GM18909 (cell line): ENCODE measurements around the gene HDAC9.

Source experiments
- ATAC-seq: cut with Tn5 transposase; IDR thresholded peaks from one replicate; pipeline ENCODE4 v1.9.1; 2021; ENCODE audit warnings: mild to moderate bottlenecking; ENCODE audit not compliant: unreplicated experiment, poor library complexity

HDAC9 gene

GRCh38 chr7:18550574-18550973 is 55.0 kb downstream of the HDAC9 start:
- ATAC-seq, result no peak

- ATAC-seq, result no peak
These were observed 56.9 kb downstream of the HDAC9 start for GRCh38 chr7:18552316-18552916.

DNA sequence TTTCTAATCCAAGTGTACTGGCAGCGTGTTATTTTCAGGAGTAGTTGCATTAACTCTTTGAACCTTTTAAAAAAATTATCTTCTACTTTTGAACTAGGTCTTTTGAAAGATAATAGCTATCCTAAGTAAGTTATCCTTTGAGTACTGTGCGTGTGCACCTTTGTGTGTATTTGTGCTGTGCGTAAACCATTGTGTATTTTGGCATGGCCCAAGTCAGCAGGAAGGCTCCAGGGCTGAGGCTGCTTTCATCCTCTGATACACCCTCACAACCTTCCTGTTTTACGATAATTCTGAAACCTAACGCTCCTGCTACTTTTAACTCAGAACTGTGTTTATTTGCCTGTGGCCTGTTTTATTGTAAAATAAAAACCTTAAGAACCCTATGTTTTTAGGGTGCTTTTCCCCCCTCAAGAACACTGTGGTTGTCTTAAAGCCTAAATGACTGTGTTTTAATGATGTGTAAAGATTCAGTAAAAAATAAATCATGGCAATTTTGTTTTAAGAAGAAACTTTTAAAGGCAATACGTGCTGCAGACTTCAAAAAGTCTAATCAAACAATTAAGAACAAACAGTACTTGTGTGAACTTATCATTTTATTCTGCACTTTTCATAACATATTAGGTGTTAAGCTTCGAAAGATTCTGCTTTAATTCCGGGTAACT is 57.5 kb downstream of the HDAC9 start:
- no peak for ATAC-seq

DNA sequence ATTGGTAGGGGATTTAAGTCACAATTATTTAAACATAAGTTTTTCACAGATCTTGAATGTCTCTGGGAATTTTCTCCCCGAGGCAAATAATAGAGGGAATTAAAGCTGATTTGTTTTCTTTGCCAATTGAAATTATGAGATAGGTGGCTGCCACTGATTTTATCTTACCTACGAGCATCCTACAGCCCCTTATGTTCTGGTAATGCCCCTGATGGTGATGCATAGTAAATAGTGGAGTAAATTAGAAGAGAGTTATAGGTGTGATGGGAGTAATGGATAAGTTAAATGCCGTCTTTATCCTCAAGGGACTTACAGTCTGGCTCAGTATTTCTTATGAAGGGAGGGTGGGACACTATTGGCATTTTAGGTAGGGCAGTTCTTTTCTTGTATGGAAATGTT is 58.1 kb downstream of the HDAC9 start:
- no peak for ATAC-seq

DNA sequence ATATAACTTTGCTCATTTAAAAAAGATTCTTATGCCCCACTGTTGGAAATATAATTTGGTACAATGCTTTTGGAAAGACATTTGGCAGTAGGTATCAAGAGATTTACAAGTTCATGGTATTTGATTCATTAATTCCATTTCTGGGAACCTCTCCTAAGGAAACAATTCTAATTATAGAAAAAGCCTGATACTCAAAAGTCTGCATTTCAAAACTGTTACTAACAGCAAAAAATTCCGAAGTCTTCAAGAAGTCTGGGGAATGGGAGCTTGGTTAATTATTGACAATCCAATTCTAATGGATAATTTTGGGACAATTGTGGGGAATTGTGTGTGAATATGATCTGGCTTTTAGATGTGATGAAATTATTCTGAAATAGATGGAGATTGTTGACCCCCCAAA is 59.6 kb downstream of the HDAC9 start:
- ATAC-seq, result no peak

- no peak for ATAC-seq
These were observed 60.4 kb downstream of the HDAC9 start for GRCh38 chr7:18555968-18556367.

DNA sequence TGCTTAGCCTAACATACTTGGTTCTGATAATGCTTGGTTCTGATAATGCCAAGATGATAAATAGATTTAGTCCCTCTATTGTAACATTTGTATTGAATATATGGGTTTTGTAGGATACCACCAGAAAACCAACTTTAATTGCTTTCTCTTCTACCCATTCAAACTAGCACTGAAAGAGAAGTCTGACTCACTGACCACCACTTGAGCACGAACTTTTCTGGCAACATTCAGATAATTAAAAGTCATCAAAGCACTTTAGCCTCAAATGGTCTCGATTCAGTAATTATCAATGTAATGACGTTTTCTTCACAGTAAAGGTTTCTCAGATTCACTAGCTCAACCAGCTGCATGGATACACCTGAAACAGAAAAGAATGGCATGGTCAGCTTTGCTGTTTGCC is 63.0 kb downstream of the HDAC9 start:
- no peak for ATAC-seq

DNA sequence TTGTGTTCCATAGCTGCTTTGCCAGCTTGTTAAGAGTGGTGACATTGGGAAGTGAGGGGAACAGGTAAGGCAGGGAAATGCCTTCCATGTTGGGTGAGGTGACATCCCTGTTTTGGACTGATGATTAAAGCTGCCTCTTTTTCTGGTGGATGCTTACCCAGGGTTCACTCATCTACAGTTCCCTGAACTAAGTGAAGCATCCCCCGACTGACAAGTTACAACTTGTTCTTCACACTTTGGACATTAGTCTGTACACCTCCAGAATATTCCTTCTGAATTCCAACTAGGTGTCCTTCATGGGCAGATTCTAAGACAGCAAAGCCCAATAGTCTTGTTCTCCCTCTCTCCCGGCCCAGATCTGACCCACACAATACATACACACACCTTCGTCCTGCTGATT is 63.4 kb downstream of the HDAC9 start:
- no peak for ATAC-seq

- ATAC-seq, result no peak
These were observed 64.2 kb downstream of the HDAC9 start for GRCh38 chr7:18559756-18560155.

DNA sequence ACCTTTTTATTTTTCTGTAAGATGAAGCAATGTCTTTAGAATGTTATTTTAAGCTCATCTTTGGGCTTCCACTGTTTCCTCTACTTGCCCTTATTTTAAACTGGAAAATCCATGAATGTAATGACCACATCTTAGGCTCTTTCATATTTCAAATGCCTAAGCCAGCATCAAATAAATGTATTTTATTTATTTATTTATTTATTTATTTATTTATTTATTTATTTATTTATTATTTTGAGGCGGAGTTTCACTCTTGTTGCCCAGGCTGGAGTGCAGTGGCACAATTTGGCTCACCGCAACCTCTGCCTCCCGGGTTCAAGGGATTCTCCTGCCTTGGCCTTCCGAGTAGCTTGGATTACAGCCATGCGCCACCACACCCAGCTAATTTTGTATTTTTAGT is 69.2 kb downstream of the HDAC9 start:
- ATAC-seq, result no peak

DNA sequence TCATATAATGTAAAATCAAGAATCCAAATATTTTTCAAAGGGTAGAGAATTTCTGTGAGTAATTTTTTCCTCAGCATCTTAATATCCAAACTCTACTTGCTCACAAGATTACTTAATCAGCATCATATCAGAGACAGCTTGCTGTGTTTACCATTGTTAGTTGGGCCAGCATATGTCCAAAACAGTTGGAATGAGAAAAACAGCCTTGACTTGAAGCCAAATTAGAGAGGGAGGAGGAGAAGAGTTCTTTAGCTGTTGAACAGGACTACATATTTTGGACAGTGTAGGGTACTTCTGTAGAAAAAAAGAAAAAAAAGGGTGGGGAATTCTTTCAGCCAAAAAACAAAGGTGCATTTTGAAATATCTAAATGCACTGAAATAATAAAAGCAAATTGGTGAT is 69.8 kb downstream of the HDAC9 start:
- no peak for ATAC-seq

- peak; percentile 3 for ATAC-seq
These were observed 70.7 kb downstream of the HDAC9 start for GRCh38 chr7:18566205-18566604.

GRCh38 chr7:18566829-18567228 is 71.3 kb downstream of the HDAC9 start:
- peak; percentile 99 for ATAC-seq

DNA sequence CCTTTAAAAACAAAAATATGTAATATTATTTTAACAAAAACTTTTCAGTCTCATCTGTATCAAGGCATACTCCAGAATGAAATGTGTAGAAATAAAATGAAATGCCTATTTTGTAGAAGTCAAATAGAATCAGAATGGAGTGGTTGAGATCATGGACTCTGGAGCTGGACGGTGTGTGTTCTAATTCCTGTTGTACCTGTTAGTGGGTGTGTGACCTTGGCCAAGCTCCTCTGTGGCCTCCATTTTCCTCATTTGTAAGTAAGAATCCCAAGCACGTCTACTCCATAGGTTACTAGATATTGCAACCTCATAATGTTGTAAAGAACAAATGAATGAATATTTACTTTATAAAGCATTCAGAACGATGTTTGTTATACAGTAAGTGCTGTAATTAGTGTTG is 74.9 kb downstream of the HDAC9 start:
- ATAC-seq, result no peak

DNA sequence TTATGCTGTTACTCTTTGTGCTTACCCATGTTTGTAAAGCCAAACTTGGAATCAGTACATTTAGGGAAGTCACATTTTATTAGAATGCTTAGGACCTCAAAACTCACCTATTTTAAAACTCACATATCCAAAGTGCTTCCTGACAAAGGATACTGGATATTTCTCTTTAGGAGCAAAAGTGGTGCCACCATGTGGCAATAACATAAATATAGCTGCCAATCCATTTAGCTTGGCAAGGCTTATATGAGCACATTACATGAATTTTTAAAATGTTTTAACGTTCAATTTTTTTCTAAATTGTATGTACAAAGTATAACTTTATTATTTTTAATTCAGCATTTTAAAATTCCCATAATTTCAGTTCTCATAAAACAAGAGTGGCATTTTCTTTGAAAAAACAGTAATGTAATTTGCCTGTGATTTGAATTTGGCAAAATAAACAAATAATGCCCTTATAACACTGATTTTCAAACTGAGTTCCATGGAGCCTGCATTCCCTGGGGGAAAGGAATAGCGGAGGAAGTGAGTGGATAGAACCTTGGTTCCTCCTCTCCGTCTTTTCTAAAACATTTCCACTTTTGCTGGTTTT is 75.4 kb downstream of the HDAC9 start:
- no peak for ATAC-seq

DNA sequence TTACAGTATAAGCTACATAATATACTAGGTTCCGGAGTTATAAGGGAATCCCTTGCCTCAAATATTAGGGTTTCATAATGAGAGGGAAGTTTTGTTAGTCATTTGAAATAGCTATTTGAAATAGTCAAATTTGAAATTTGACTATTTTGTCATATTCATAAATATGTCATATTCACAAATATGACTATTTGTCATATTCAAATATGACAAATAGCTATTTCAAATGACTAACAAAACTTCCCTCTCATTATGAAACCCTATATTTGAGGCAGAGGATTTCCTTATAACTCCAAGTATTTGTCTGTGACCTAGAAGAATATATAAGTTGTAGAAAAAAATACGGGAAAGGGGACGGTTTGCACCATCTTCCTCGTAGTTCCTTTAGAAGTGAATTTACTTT is 76.6 kb downstream of the HDAC9 start:
- ATAC-seq, result no peak

DNA sequence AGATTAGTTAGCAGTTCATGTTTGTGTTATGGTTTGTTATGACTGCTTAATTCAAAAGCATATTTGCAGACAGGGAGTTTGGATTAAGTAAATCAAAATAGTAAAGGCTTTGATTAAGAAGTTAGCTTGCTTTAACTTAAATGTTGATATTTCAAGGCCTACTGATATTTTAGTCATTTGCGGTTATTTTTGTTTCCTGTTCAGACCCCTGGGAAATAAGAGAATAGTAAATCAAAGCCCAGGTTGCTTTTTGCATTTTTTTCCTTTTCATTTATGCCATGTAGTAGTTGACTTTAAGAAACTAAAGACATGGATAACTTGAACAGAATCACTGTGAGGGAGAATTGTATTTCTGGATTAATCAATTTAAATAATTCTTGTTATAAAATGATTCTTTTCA is 77.3 kb downstream of the HDAC9 start:
- no peak for ATAC-seq

GRCh38 chr7:18573410-18574234 is 78.1 kb downstream of the HDAC9 start:
- ATAC-seq, result peak; percentile 49

- ATAC-seq, result no peak
These were observed 78.6 kb downstream of the HDAC9 start for GRCh38 chr7:18574235-18574540.

- no peak for ATAC-seq
These were observed 79.1 kb downstream of the HDAC9 start for GRCh38 chr7:18574676-18575075.
